ENCODE measurements around the gene ALPK3.

Gene ALPK3

GRCh38 chr15:84816694-84817465 is at the start of gene ALPK3:
ALPK3 (plus strand) TSS chr15:84817356; CDS start chr15:84817453, 97 bp downstream.
- Histone ChIP-seq H3K36me3 (ENCODE audit: control insufficient read depth, low read depth, low read length) (no peaks in the 10 kb centered on the region), H3K4me1 (ENCODE audit: control insufficient read depth, low read depth, low read length) (peaks cover 22% of the 10 kb centered on the region), H3K9me3 (ENCODE audit: control insufficient read depth, low read depth, low read length) (no peaks in the 10 kb centered on the region), H3K27ac (ENCODE audit: low read length) (peak within 1 kb of the TSS; percentile 9), H3K9ac (ENCODE audit: low read length) (peak within 1 kb of the TSS; percentile 44), H3K4me3 (ENCODE audit: low read length) (peak within 1 kb of the TSS; percentile 21), H3K27me3 (ENCODE audit: control insufficient read depth, insufficient read depth, low read length) (no peaks in the 10 kb centered on the region)

GRCh38 chr15:84772031-84772430 is 45.1 kb upstream of the ALPK3 start:
- Histone ChIP-seq H3K4me3 (ENCODE audit: low read length) (no peak overlapping the region), H3K27me3 (ENCODE audit: control insufficient read depth, insufficient read depth, low read length) (no peaks in the 10 kb centered on the region), H3K9me3 (ENCODE audit: control insufficient read depth, low read depth, low read length) (no peaks in the 10 kb centered on the region), H3K4me1 (ENCODE audit: control insufficient read depth, low read depth, low read length) (no peaks in the 10 kb centered on the region), H3K27ac (ENCODE audit: low read length) (no peak overlapping the region), H3K36me3 (ENCODE audit: control insufficient read depth, low read depth, low read length) (no peaks in the 10 kb centered on the region), H3K9ac (ENCODE audit: low read length) (no peak overlapping the region)

GRCh38 chr15:84772467-84772866 is 44.7 kb upstream of the ALPK3 start:
- H3K9ac ChIP-seq (ENCODE audit: low read length) = no peak overlapping the region
- no peaks in the 10 kb centered on the region for H3K27me3 ChIP-seq (ENCODE audit: control insufficient read depth, insufficient read depth, low read length)
- no peaks in the 10 kb centered on the region for H3K36me3 ChIP-seq (ENCODE audit: control insufficient read depth, low read depth, low read length)
- H3K4me3 ChIP-seq (ENCODE audit: low read length) = no peak overlapping the region
- H3K27ac ChIP-seq (ENCODE audit: low read length) = no peak overlapping the region
- H3K4me1 ChIP-seq (ENCODE audit: control insufficient read depth, low read depth, low read length) = no peaks in the 10 kb centered on the region
- no peaks in the 10 kb centered on the region for H3K9me3 ChIP-seq (ENCODE audit: control insufficient read depth, low read depth, low read length)

- H3K9ac ChIP-seq (ENCODE audit: low read length) = no peak overlapping the region
- no peaks in the 10 kb centered on the region for H3K9me3 ChIP-seq (ENCODE audit: control insufficient read depth, low read depth, low read length)
- no peaks in the 10 kb centered on the region for H3K4me1 ChIP-seq (ENCODE audit: control insufficient read depth, low read depth, low read length)
- no peaks in the 10 kb centered on the region for H3K27me3 ChIP-seq (ENCODE audit: control insufficient read depth, insufficient read depth, low read length)
- H3K4me3 ChIP-seq (ENCODE audit: low read length) = no peak overlapping the region
- no peak overlapping the region for H3K27ac ChIP-seq (ENCODE audit: low read length)
- no peaks in the 10 kb centered on the region for H3K36me3 ChIP-seq (ENCODE audit: control insufficient read depth, low read depth, low read length)
Measured at GRCh38 chr15:84773716-84774115, 43.4 kb upstream of the ALPK3 start.

- no peaks in the 10 kb centered on the region for H3K36me3 ChIP-seq (ENCODE audit: control insufficient read depth, low read depth, low read length)
- H3K27ac ChIP-seq (ENCODE audit: low read length) = no peak overlapping the region
- no peaks in the 10 kb centered on the region for H3K27me3 ChIP-seq (ENCODE audit: control insufficient read depth, insufficient read depth, low read length)
- H3K4me3 ChIP-seq (ENCODE audit: low read length) = no peak overlapping the region
- H3K9ac ChIP-seq (ENCODE audit: low read length) = no peak overlapping the region
- no peaks in the 10 kb centered on the region for H3K4me1 ChIP-seq (ENCODE audit: control insufficient read depth, low read depth, low read length)
- H3K9me3 ChIP-seq (ENCODE audit: control insufficient read depth, low read depth, low read length) = no peaks in the 10 kb centered on the region
Measured at GRCh38 chr15:84775867-84776449, 41.2 kb upstream of the ALPK3 start.

GRCh38 chr15:84778194-84778593 is 39.0 kb upstream of the ALPK3 start:
- Histone ChIP-seq H3K9me3 (ENCODE audit: control insufficient read depth, low read depth, low read length) (no peaks in the 10 kb centered on the region), H3K4me3 (ENCODE audit: low read length) (no peak overlapping the region), H3K27me3 (ENCODE audit: control insufficient read depth, insufficient read depth, low read length) (no peaks in the 10 kb centered on the region), H3K9ac (ENCODE audit: low read length) (no peak overlapping the region), H3K27ac (ENCODE audit: low read length) (no peak overlapping the region), H3K36me3 (ENCODE audit: control insufficient read depth, low read depth, low read length) (peaks cover 12% of the 10 kb centered on the region), H3K4me1 (ENCODE audit: control insufficient read depth, low read depth, low read length) (no peaks in the 10 kb centered on the region)

- H3K27me3 ChIP-seq (ENCODE audit: control insufficient read depth, insufficient read depth, low read length) = no peaks in the 10 kb centered on the region
- H3K36me3 ChIP-seq (ENCODE audit: control insufficient read depth, low read depth, low read length) = peaks cover 29% of the 10 kb centered on the region
- H3K9ac ChIP-seq (ENCODE audit: low read length) = no peak overlapping the region
- no peak overlapping the region for H3K4me3 ChIP-seq (ENCODE audit: low read length)
- H3K9me3 ChIP-seq (ENCODE audit: control insufficient read depth, low read depth, low read length) = no peaks in the 10 kb centered on the region
- no peak overlapping the region for H3K27ac ChIP-seq (ENCODE audit: low read length)
- no peaks in the 10 kb centered on the region for H3K4me1 ChIP-seq (ENCODE audit: control insufficient read depth, low read depth, low read length)
Measured at GRCh38 chr15:84780492-84780891, 36.7 kb upstream of the ALPK3 start.

GRCh38 chr15:84781495-84781894 is 35.7 kb upstream of the ALPK3 start:
- Histone ChIP-seq H3K9me3 (ENCODE audit: control insufficient read depth, low read depth, low read length) (no peaks in the 10 kb centered on the region), H3K9ac (ENCODE audit: low read length) (no peak overlapping the region), H3K4me1 (ENCODE audit: control insufficient read depth, low read depth, low read length) (no peaks in the 10 kb centered on the region), H3K27me3 (ENCODE audit: control insufficient read depth, insufficient read depth, low read length) (no peaks in the 10 kb centered on the region), H3K4me3 (ENCODE audit: low read length) (no peak overlapping the region), H3K27ac (ENCODE audit: low read length) (no peak overlapping the region), H3K36me3 (ENCODE audit: control insufficient read depth, low read depth, low read length) (peaks cover 33% of the 10 kb centered on the region)

GRCh38 chr15:84782346-84782745 is 34.8 kb upstream of the ALPK3 start:
- Histone ChIP-seq H3K4me3 (ENCODE audit: low read length) (no peak overlapping the region), H3K36me3 (ENCODE audit: control insufficient read depth, low read depth, low read length) (peaks cover 33% of the 10 kb centered on the region), H3K9me3 (ENCODE audit: control insufficient read depth, low read depth, low read length) (no peaks in the 10 kb centered on the region), H3K4me1 (ENCODE audit: control insufficient read depth, low read depth, low read length) (no peaks in the 10 kb centered on the region), H3K27ac (ENCODE audit: low read length) (no peak overlapping the region), H3K27me3 (ENCODE audit: control insufficient read depth, insufficient read depth, low read length) (no peaks in the 10 kb centered on the region), H3K9ac (ENCODE audit: low read length) (no peak overlapping the region)

GRCh38 chr15:84783493-84784251 is 33.5 kb upstream of the ALPK3 start:
- Histone ChIP-seq H3K36me3 (ENCODE audit: control insufficient read depth, low read depth, low read length) (peaks cover 33% of the 10 kb centered on the region), H3K4me3 (ENCODE audit: low read length) (no peak overlapping the region), H3K9ac (ENCODE audit: low read length) (no peak overlapping the region)

GRCh38 chr15:84784262-84784661 is 32.9 kb upstream of the ALPK3 start:
- H3K9me3 ChIP-seq (ENCODE audit: control insufficient read depth, low read depth, low read length) = no peaks in the 10 kb centered on the region
- H3K36me3 ChIP-seq (ENCODE audit: control insufficient read depth, low read depth, low read length) = peaks cover 33% of the 10 kb centered on the region

More at GRCh38 chr15:84783493-84784251, 33.5 kb upstream of the ALPK3 start:
- no peaks in the 10 kb centered on the region for H3K9me3 ChIP-seq (ENCODE audit: control insufficient read depth, low read depth, low read length)
- no peaks in the 10 kb centered on the region for H3K27me3 ChIP-seq (ENCODE audit: control insufficient read depth, insufficient read depth, low read length)
- no peak overlapping the region for H3K27ac ChIP-seq (ENCODE audit: low read length)
- H3K4me1 ChIP-seq (ENCODE audit: control insufficient read depth, low read depth, low read length) = no peaks in the 10 kb centered on the region

More at GRCh38 chr15:84784262-84784661, 32.9 kb upstream of the ALPK3 start:
- Histone ChIP-seq H3K4me1 (ENCODE audit: control insufficient read depth, low read depth, low read length) (no peaks in the 10 kb centered on the region), H3K27ac (ENCODE audit: low read length) (no peak overlapping the region), H3K9ac (ENCODE audit: low read length) (no peak overlapping the region), H3K27me3 (ENCODE audit: control insufficient read depth, insufficient read depth, low read length) (no peaks in the 10 kb centered on the region), H3K4me3 (ENCODE audit: low read length) (no peak overlapping the region)

All from iPS-18a (cell line).